ENCODE results near the gene CDKN1B. TPM values are rescaled to one million over a fixed set of nuclear protein-coding genes. Genes with fewer than 3 reads are reported as not detected.

Gene CDKN1B
- total RNA-seq, 1 donor from 2014 or later, result 25.5 TPM

GRCh38 chr12:12684375-12685106, 32.6 kb upstream of the CDKN1B start:
- no peaks in the 10 kb centered on the region for H3K27me3 ChIP-seq (ENCODE audit: control insufficient read depth, insufficient read depth, low read length)
- H3K36me3 ChIP-seq (ENCODE audit: control insufficient read depth, insufficient read depth, low read length), result no peaks in the 10 kb centered on the region
- H3K4me3 ChIP-seq (ENCODE audit: low read depth, low read length), result no peak overlapping the region
- TF ChIP-seq CTCF (IDR thresholded peaks at IDR 0.05; ENCODE audit: insufficient read depth, low read length, poor library complexity, severe bottlenecking), result no peak
- DNase-seq (ENCODE audit: low read depth), result no peak

GRCh38 chr12:12685305-12685704, 31.9 kb upstream of the CDKN1B start:
- no peaks in the 10 kb centered on the region for H3K36me3 ChIP-seq (ENCODE audit: control insufficient read depth, insufficient read depth, low read length)
- no peak overlapping the region for H3K4me3 ChIP-seq (ENCODE audit: low read depth, low read length)
- no peaks in the 10 kb centered on the region for H3K27me3 ChIP-seq (ENCODE audit: control insufficient read depth, insufficient read depth, low read length)
- no peak for DNase-seq (ENCODE audit: low read depth)
- TF ChIP-seq CTCF (IDR thresholded peaks at IDR 0.05; ENCODE audit: insufficient read depth, low read length, poor library complexity, severe bottlenecking), result no peak

DNA sequence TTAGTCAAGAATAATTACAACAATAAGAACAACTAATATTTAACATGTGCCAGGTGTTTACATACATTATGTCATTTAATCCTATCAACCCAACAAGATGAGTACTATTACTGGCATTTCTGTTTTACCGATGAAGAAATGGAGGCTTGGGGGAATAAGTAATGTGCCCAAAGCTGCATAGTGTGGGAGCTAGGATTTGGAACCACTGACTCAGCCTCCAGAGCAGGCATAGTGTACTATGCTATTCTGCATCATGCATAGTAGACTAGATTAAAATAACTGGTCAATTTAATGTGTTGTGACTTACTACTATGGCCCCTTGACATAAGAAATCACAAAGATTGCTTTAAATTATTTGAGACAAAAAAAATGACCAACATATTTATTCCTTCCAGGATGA, 30.7 kb upstream of the CDKN1B start:
- no peak for DNase-seq (ENCODE audit: low read depth)
- H3K27me3 ChIP-seq (ENCODE audit: control insufficient read depth, insufficient read depth, low read length), result no peaks in the 10 kb centered on the region
- H3K4me3 ChIP-seq (ENCODE audit: low read depth, low read length), result no peak overlapping the region
- TF ChIP-seq CTCF (IDR thresholded peaks at IDR 0.05; ENCODE audit: insufficient read depth, low read length, poor library complexity, severe bottlenecking), result no peak
- no peaks in the 10 kb centered on the region for H3K36me3 ChIP-seq (ENCODE audit: control insufficient read depth, insufficient read depth, low read length)

DNA sequence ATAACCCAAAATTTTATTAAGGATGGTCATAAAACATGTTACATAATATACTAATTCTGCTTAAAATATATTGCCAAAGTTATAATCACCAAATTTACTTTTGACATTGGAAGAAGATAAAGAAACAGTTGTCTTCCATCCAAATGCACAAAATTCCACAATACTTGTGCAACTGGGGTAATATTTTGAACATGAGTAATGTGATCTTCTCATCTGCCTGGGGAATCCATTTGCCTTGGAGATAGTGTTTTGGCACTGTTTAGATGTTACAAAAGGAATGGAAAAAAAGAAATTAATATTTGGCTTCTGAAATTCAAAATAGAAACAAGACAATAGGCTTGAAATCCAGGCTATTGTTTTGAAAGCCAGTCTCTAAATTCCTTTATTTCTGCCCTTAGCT, 30.2 kb upstream of the CDKN1B start:
- no peak for DNase-seq (ENCODE audit: low read depth)
- H3K36me3 ChIP-seq (ENCODE audit: control insufficient read depth, insufficient read depth, low read length), result no peaks in the 10 kb centered on the region
- no peak overlapping the region for H3K4me3 ChIP-seq (ENCODE audit: low read depth, low read length)
- no peaks in the 10 kb centered on the region for H3K27me3 ChIP-seq (ENCODE audit: control insufficient read depth, insufficient read depth, low read length)
- no peak for TF ChIP-seq CTCF (IDR thresholded peaks at IDR 0.05; ENCODE audit: insufficient read depth, low read length, poor library complexity, severe bottlenecking)

DNA sequence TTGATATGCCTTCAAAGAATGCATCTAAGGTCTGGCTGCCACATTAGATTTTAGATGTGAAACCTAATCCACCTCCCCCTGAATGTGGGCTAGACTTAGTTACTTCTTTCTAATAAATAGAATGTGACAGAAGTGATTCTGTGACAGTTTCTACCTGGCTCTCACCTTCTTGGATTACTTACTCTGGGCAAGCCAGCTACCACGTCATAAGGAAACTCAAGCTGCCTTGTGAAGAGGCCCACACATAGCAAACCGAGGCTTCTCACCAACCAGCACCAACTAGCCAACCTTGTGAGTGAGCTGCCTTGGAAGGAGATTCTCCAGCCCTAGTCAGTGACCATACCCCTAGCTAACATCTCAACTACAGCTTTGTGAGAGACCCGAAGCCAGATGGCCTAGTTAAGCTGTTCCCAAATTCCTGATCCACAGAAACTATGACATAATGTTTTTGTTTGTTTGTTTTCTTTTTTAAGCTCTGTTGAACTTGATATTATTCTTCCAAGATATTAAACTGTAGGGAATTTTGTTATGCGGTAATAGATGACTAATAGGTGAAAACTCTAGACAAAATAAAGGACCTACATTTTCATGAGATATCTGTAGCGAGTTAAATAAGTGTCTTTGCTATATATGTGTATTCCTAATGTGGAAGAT, 27.4 kb upstream of the CDKN1B start:
- TF ChIP-seq CTCF (IDR thresholded peaks at IDR 0.05; ENCODE audit: insufficient read depth, low read length, poor library complexity, severe bottlenecking), result no peak
- H3K36me3 ChIP-seq (ENCODE audit: control insufficient read depth, insufficient read depth, low read length), result no peaks in the 10 kb centered on the region
- no peak overlapping the region for H3K4me3 ChIP-seq (ENCODE audit: low read depth, low read length)
- H3K27me3 ChIP-seq (ENCODE audit: control insufficient read depth, insufficient read depth, low read length), result no peaks in the 10 kb centered on the region
- no peak for DNase-seq (ENCODE audit: low read depth)

Measured in kidney epithelial cell (primary cell).